Tibial nerve (tissue), 4 donors: ENCODE measurements around the gene MOV10L1.

Source experiments
- EP300 ChIP-seq, 2 donors: sonication (generic); formaldehyde crosslinking; IDR thresholded peaks; one replicate each; pipeline ENCODE4 v1.6.1; 2017; ENCODE audit warnings: antibody characterized with exemption in 2 of 2, mild to moderate bottlenecking in 1 of 2
- TF ChIP-seq, protein P1 (sequence below), 5 experiments: fragments of 200-600 bp in 3 of 5; fragments of 450-650 bp in 2 of 5; sonication (generic) in 3 of 5; IDR thresholded peaks; one replicate each; pipeline ENCODE4 v1.5.1; 2016 to 2019; ENCODE audit warnings: antibody characterized with exemption in 5 of 5, mild to moderate bottlenecking in 3 of 5, moderate library complexity in 2 of 5

DNA sequence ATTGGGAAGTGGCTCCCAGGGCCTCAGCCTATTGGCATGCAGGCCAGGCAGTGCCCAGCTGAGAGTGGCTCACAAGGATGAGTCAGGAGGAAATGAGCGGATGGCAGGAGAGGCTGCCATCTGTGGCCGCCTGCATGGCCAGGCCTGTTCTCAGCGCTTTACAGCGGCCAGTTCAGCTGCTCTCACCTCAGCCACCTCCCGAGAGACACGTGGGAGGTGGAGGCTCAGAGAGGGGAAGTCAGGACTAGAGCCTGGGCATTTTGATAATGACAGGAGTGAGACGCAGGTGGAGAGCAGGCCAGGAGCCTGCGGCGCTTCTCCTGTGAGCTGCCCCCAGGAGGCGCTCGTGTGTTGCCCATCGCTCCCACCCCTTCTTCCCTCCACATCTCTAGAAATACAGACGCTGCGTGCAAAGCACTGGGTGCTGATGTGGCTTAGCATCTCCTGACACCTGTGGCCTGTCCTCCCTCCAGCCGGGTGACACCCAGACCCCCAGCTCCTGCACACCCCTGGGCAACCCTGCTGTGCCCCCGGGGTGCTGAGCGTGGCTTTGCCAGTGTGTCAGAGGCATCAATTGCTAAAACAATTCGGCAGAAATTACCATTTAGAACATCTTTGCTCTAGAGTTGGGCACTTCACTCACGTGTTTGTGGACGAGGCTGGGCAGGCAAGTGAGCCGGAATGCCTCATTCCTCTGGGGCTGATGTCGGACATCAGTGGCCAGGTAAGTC, 59.4 kb downstream of the MOV10L1 start:
- TF ChIP-seq EP300 (IDR thresholded peaks at IDR 0.05), result no peak
- TF ChIP-seq, protein P1, sequence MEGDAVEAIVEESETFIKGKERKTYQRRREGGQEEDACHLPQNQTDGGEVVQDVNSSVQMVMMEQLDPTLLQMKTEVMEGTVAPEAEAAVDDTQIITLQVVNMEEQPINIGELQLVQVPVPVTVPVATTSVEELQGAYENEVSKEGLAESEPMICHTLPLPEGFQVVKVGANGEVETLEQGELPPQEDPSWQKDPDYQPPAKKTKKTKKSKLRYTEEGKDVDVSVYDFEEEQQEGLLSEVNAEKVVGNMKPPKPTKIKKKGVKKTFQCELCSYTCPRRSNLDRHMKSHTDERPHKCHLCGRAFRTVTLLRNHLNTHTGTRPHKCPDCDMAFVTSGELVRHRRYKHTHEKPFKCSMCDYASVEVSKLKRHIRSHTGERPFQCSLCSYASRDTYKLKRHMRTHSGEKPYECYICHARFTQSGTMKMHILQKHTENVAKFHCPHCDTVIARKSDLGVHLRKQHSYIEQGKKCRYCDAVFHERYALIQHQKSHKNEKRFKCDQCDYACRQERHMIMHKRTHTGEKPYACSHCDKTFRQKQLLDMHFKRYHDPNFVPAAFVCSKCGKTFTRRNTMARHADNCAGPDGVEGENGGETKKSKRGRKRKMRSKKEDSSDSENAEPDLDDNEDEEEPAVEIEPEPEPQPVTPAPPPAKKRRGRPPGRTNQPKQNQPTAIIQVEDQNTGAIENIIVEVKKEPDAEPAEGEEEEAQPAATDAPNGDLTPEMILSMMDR (IDR thresholded peaks at IDR 0.05), result peak; percentile 29 to 67 (median 56)
